H9 (cell line): ENCODE data around the gene A1BG. TPM values are rescaled to one million over a fixed set of nuclear protein-coding genes. Genes with fewer than 3 reads are reported as not detected.

Experiments used
- DNase-seq: peaks from one replicate; pipeline ENCODE4 v3.0.0-alpha.2; 2017
- H2AFZ ChIP-seq: one replicate; pipeline ENCODE4 v1.6.1; 2013; ENCODE audit warnings: mild to moderate bottlenecking, low read length, control low read depth, moderate library complexity
- H2AK5ac ChIP-seq: 2 replicates; pipeline ENCODE4 v1.6.1; 2013; ENCODE audit warnings: low read length, control low read depth, mixed read lengths; ENCODE audit not compliant: insufficient read length
- H2BK120ac ChIP-seq: one replicate; pipeline ENCODE4 v1.6.1; 2013; ENCODE audit warnings: low read depth, mild to moderate bottlenecking, low read length, control low read depth, inconsistent platforms; ENCODE audit not compliant: poor library complexity, severe bottlenecking
- H2BK12ac ChIP-seq: 2 replicates; pipeline ENCODE4 v1.6.1; 2013; ENCODE audit warnings: low read length, control low read depth, mixed read lengths, low read depth; ENCODE audit not compliant: insufficient read length
- H2BK15ac ChIP-seq: 2 replicates; pipeline ENCODE4 v1.6.1; 2013; ENCODE audit warnings: low read depth, low read length, control low read depth
- H2BK20ac ChIP-seq: one replicate; pipeline ENCODE4 v1.6.1; 2013; ENCODE audit warnings: low read depth, mild to moderate bottlenecking, low read length, control low read depth, inconsistent platforms; ENCODE audit not compliant: poor library complexity, severe bottlenecking
- H2BK5ac ChIP-seq: 2 replicates; pipeline ENCODE4 v1.6.1; 2013; ENCODE audit warnings: low read length, control low read depth, mixed read lengths; ENCODE audit not compliant: insufficient read length
- H3K14ac ChIP-seq: 2 replicates; pipeline ENCODE4 v1.6.1; 2013; ENCODE audit warnings: low read length, control low read depth; ENCODE audit not compliant: insufficient read depth
- H3K18ac ChIP-seq: 2 replicates; pipeline ENCODE4 v1.6.1; 2013; ENCODE audit warnings: low read depth, mild to moderate bottlenecking, mixed read lengths, low read length, control low read depth; ENCODE audit not compliant: insufficient read length
- H3K23ac ChIP-seq: 2 replicates; pipeline ENCODE4 v1.6.1; 2013; ENCODE audit warnings: low read length, control low read depth, mixed read lengths, low read depth; ENCODE audit not compliant: insufficient read length
- H3K23me2 ChIP-seq: 2 replicates; pipeline ENCODE4 v1.6.1; 2013; ENCODE audit warnings: low read depth, mild to moderate bottlenecking, mixed read lengths, low read length, control low read depth; ENCODE audit not compliant: insufficient read length, poor library complexity, severe bottlenecking
- H3K27ac ChIP-seq: 2 replicates; pipeline ENCODE4 v1.5.1; 2013; ENCODE audit warnings: low read length, control low read depth, mixed read lengths, low read depth; ENCODE audit not compliant: insufficient read length
- H3K27me3 ChIP-seq: 2 replicates; pipeline ENCODE4 v1.6.1; 2013; ENCODE audit warnings: low read length, control low read depth, inconsistent platforms; ENCODE audit not compliant: insufficient read depth
- H3K4ac ChIP-seq: 2 replicates; pipeline ENCODE4 v1.6.1; 2013; ENCODE audit warnings: low read depth, mild to moderate bottlenecking, control low read depth, inconsistent platforms, low read length, moderate library complexity
- H3K4me1 ChIP-seq: 2 replicates; pipeline ENCODE4 v1.6.1; 2013; ENCODE audit warnings: low read length, control low read depth, inconsistent platforms; ENCODE audit not compliant: insufficient read depth
- H3K4me2 ChIP-seq: 2 replicates; pipeline ENCODE4 v1.6.1; 2013; ENCODE audit warnings: low read length, control low read depth, mixed read lengths; ENCODE audit not compliant: insufficient read length, insufficient read depth
- H3K56ac ChIP-seq: 2 replicates; pipeline ENCODE4 v1.6.1; 2013; ENCODE audit warnings: low read depth, mild to moderate bottlenecking, mixed read lengths, low read length, control low read depth; ENCODE audit not compliant: insufficient read length
- H3K79me1 ChIP-seq: 2 replicates; pipeline ENCODE4 v1.6.1; 2013; ENCODE audit warnings: low read depth, mild to moderate bottlenecking, moderate library complexity, low read length, control low read depth, inconsistent platforms; ENCODE audit not compliant: insufficient read depth, poor library complexity, severe bottlenecking
- H3K79me2 ChIP-seq: 2 replicates; pipeline ENCODE4 v1.6.1; 2013; ENCODE audit warnings: low read length, control low read depth, inconsistent platforms; ENCODE audit not compliant: insufficient read depth
- H3K9ac ChIP-seq: 2 replicates; pipeline ENCODE4 v1.6.1; 2013; ENCODE audit warnings: low read length, control low read depth, mixed read lengths; ENCODE audit not compliant: insufficient read length; ENCODE audit errors: extremely low read depth
- H3K9me3 ChIP-seq: one replicate; pipeline ENCODE4 v1.6.1; 2013; ENCODE audit warnings: low read depth, low read length, inconsistent platforms; ENCODE audit not compliant: control insufficient read depth
- H3T11ph ChIP-seq: one replicate; pipeline ENCODE4 v1.6.1; 2013; ENCODE audit warnings: mild to moderate bottlenecking, low read length, control low read depth, inconsistent platforms
- H4K20me1 ChIP-seq: one replicate; pipeline ENCODE4 v1.6.1; 2013; ENCODE audit not compliant: control insufficient read depth, insufficient read length, insufficient read depth
- H4K5ac ChIP-seq: 2 replicates; pipeline ENCODE4 v1.6.1; 2013; ENCODE audit warnings: low read depth, mild to moderate bottlenecking, mixed read lengths, low read length, control low read depth; ENCODE audit not compliant: insufficient read length
- H4K8ac ChIP-seq: replicated peaks from 2 replicates; pipeline ENCODE4 v1.6.1; 2013; ENCODE audit warnings: low read length, control low read depth, mixed read lengths, low read depth; ENCODE audit not compliant: insufficient read length
- H4K91ac ChIP-seq: 2 replicates; pipeline ENCODE4 v1.6.1; 2013; ENCODE audit warnings: low read depth, mild to moderate bottlenecking, moderate library complexity, mixed read lengths, low read length, control low read depth; ENCODE audit not compliant: insufficient read length
- H3K27ac Mint-ChIP-seq, 3 experiments: 2 replicates in 2 of 3; 3 replicates in 1 of 3; pipeline ENCODE4 v1.8.0; 2020 to 2021; ENCODE audit warnings: mixed read lengths in 3 of 3, mild to moderate bottlenecking in 1 of 3, moderate library complexity in 1 of 3
- H3K27me3 Mint-ChIP-seq: 2 replicates; pipeline ENCODE4 v1.8.0; 2021; ENCODE audit warnings: low read depth, mild to moderate bottlenecking, moderate library complexity, mixed read lengths
- H3K36me3 Mint-ChIP-seq, 3 experiments: 2 replicates in 2 of 3; 3 replicates in 1 of 3; pipeline ENCODE4 v1.8.0; 2020 to 2021; ENCODE audit warnings: low read depth in 3 of 3, mixed read lengths in 3 of 3; ENCODE audit not compliant: insufficient read depth in 1 of 3
- H3K4me1 Mint-ChIP-seq, 2 experiments: 2 replicates each; pipeline ENCODE4 v1.8.0; 2020; ENCODE audit warnings: mixed read lengths in 2 of 2
- H3K4me3 Mint-ChIP-seq, 2 experiments: 2 replicates in 1 of 2; 3 replicates in 1 of 2; pipeline ENCODE4 v1.8.0; 2020 to 2021; ENCODE audit warnings: mild to moderate bottlenecking in 2 of 2, mixed read lengths in 2 of 2, moderate library complexity in 1 of 2
- H3K9me3 Mint-ChIP-seq, 2 experiments: 2 replicates in 1 of 2; 3 replicates in 1 of 2; pipeline ENCODE4 v1.8.0; 2020; ENCODE audit warnings: mild to moderate bottlenecking in 2 of 2, mixed read lengths in 2 of 2, moderate library complexity in 1 of 2
- WGBS: extraction: QIAGEN DNeasy Blood & Tissue Kit; methylation state at CpG from one replicate; pipeline ENCODE4 v1.1.7; 2013; ENCODE audit warnings: missing lambda C conversion rate, low lambda C conversion rate, mixed read lengths; ENCODE audit not compliant: insufficient read length; ENCODE audit errors: extremely low coverage; 5-methylcytosine and 5-hydroxymethylcytosine counted together
- total RNA-seq: library from RNA; stranded (reverse); gene quantifications from 2 replicates; pipeline ENCODE4 v1.2.1, GENCODE V29; 2021
- TF ChIP-seq, protein P1 (sequence below): fragments of 200-600 bp; sonication (generic); conservative IDR thresholded peaks from 3 replicates; pipeline ENCODE4 v1.8.0; 2021; ENCODE audit warnings: antibody characterized with exemption, mild to moderate bottlenecking

The A1BG gene
- total RNA-seq, 1 experiment from 2014 or later: 17.4 TPM

- WGBS: no CpG with 5 or more reads among the region's 1 CpG
- no peaks in the 10 kb centered on the region; a peak in 1 of 5 replicates for H3K9me3 Mint-ChIP-seq
Observed at GRCh38 chr19:58336216-58336615, 17.1 kb downstream of the A1BG start.

More at GRCh38 chr19:58336216-58336615, 17.1 kb downstream of the A1BG start:
- no peak overlapping the region for H2AK5ac ChIP-seq
- TF ChIP-seq, protein P1, sequence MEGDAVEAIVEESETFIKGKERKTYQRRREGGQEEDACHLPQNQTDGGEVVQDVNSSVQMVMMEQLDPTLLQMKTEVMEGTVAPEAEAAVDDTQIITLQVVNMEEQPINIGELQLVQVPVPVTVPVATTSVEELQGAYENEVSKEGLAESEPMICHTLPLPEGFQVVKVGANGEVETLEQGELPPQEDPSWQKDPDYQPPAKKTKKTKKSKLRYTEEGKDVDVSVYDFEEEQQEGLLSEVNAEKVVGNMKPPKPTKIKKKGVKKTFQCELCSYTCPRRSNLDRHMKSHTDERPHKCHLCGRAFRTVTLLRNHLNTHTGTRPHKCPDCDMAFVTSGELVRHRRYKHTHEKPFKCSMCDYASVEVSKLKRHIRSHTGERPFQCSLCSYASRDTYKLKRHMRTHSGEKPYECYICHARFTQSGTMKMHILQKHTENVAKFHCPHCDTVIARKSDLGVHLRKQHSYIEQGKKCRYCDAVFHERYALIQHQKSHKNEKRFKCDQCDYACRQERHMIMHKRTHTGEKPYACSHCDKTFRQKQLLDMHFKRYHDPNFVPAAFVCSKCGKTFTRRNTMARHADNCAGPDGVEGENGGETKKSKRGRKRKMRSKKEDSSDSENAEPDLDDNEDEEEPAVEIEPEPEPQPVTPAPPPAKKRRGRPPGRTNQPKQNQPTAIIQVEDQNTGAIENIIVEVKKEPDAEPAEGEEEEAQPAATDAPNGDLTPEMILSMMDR: no peak
- no peak overlapping the region for H3K23ac ChIP-seq
- H2BK12ac ChIP-seq: no peak overlapping the region
- no peak overlapping the region for H2BK5ac ChIP-seq
- H3K9ac ChIP-seq: no peak overlapping the region
- H3K79me1 ChIP-seq: no peaks in the 10 kb centered on the region
- no peak overlapping the region for H2BK20ac ChIP-seq
- H3K9me3 ChIP-seq: no peaks in the 10 kb centered on the region
- H2AFZ ChIP-seq: no peak overlapping the region
- Mint-ChIP-seq H3K27me3 (no peaks in the 10 kb centered on the region), H3K4me1 (no peaks in the 10 kb centered on the region), H3K27ac (no peak overlapping the region; a peak in 1 of 7 replicates), H3K36me3 (peaks cover 14 to 34% (median 24%) of the 10 kb centered on the region in 3 experiments; a peak in 6 of 7 replicates), H3K4me3 (no peak overlapping the region)
- H3K4ac ChIP-seq: no peak overlapping the region
- H2BK120ac ChIP-seq: no peak overlapping the region
- no peaks in the 10 kb centered on the region for H3K27me3 ChIP-seq
- no peak overlapping the region for H3T11ph ChIP-seq
- no peak overlapping the region for H4K8ac ChIP-seq
- no peaks in the 10 kb centered on the region for H3K23me2 ChIP-seq
- H4K5ac ChIP-seq: no peak overlapping the region
- no peak overlapping the region for H2BK15ac ChIP-seq
- no peak overlapping the region for H4K91ac ChIP-seq
- no peak for DNase-seq
- no peak overlapping the region for H3K18ac ChIP-seq
- no peaks in the 10 kb centered on the region for H3K4me1 ChIP-seq
- H3K14ac ChIP-seq: no peak overlapping the region
- H4K20me1 ChIP-seq: no peaks in the 10 kb centered on the region
- no peak overlapping the region for H3K4me2 ChIP-seq
- no peak overlapping the region for H3K27ac ChIP-seq
- no peaks in the 10 kb centered on the region for H3K79me2 ChIP-seq
- no peak overlapping the region for H3K56ac ChIP-seq
